Glutamatergic neuron (in vitro differentiated cells): ENCODE data around the gene KRT78. TPM values are rescaled to one million over a fixed set of nuclear protein-coding genes. Genes with fewer than 3 reads are reported as not detected.
A peak's percentile ranks its signal among the peaks of the same experiment; 100 is the strongest.

ENCODE experiments used
- DNase-seq: peaks from one replicate; pipeline ENCODE4 v3.0.0; 2022
- H3K27ac Mint-ChIP-seq: one replicate; pipeline ENCODE4 v1.8.0; 2020; ENCODE audit warnings: mild to moderate bottlenecking, mixed read lengths, inconsistent platforms; ENCODE audit not compliant: unreplicated experiment
- H3K27me3 Mint-ChIP-seq: one replicate; pipeline ENCODE4 v1.8.0; 2020; ENCODE audit warnings: mild to moderate bottlenecking, moderate library complexity, mixed read lengths, inconsistent platforms; ENCODE audit not compliant: unreplicated experiment
- H3K36me3 Mint-ChIP-seq: one replicate; pipeline ENCODE4 v1.8.0; 2020; ENCODE audit warnings: mild to moderate bottlenecking, mixed read lengths, inconsistent platforms; ENCODE audit not compliant: unreplicated experiment
- H3K4me1 Mint-ChIP-seq: one replicate; pipeline ENCODE4 v1.8.0; 2020; ENCODE audit warnings: mild to moderate bottlenecking, low read depth, mixed read lengths, inconsistent platforms; ENCODE audit not compliant: unreplicated experiment
- H3K4me3 Mint-ChIP-seq: one replicate; pipeline ENCODE4 v1.8.0; 2020; ENCODE audit warnings: mild to moderate bottlenecking, mixed read lengths, inconsistent platforms; ENCODE audit not compliant: unreplicated experiment
- H3K9me3 Mint-ChIP-seq: one replicate; pipeline ENCODE4 v1.8.0; 2020; ENCODE audit warnings: mild to moderate bottlenecking, moderate library complexity, mixed read lengths, inconsistent platforms; ENCODE audit not compliant: unreplicated experiment
- CTCF ChIP-seq: fragments of 200-600 bp; sonication (generic); IDR thresholded peaks from one replicate; pipeline ENCODE4 v1.5.0; 2021; ENCODE audit not compliant: partially characterized antibody, unreplicated experiment
- total RNA-seq: library from RNA; stranded (reverse); fragmentation: NEBNext Ultra II Directional; extraction: Animal tissue kit (Norgen Biotek cat#: 25700); gene quantifications from one replicate; pipeline ENCODE4 v1.2.1, GENCODE V29; 2021; ENCODE audit not compliant: unreplicated experiment

KRT78 gene
- total RNA-seq, 1 donor from 2014 or later = not detected

DNA sequence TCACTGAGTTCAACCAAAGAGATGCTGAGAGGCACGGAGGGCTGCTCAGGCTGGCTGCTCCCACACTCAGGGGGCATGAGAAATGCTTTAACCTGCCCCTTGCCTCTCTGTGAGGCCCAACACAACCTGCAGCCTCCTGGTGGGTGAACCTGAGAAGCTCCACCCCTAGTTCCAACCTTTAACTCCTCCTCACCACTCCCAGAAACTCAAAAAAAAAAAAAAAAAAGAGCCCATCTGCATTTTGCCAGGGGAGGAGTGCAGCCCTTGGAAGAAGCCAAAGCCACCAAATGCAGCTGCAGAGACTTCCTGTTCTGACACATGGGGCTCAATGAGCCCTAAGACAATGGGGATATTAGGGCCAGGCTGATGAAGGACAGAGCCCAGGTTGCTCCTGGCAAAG is 43.8 kb downstream of the KRT78 start:
- Mint-ChIP-seq H3K4me3 (no peak overlapping the region), H3K27me3 (peaks cover 7% of the 10 kb centered on the region), H3K36me3 (no peaks in the 10 kb centered on the region), H3K9me3 (peaks cover 3% of the 10 kb centered on the region), H3K27ac (no peak overlapping the region), H3K4me1 (peaks cover 2% of the 10 kb centered on the region)
- DNase-seq = no peak
- TF ChIP-seq CTCF = no peak

DNA sequence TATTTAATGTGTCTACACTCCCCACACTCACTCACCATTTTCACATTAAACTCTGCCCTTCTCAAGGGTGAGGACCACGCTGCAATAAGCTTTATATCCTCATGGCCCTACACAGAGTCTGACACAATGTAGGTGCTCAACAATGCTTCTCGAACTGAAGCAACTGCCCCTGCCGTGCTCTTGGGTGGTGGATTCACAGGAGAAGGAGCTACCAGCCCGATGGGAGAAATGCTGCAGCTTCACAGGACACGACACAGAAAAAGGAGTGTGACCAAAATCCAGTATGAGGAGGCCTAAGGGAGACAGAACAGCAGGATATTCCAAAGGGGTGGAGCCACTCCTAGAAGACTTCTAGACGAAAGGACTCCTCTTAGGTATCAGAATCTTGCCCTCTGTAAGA is 46.4 kb downstream of the KRT78 start:
- Mint-ChIP-seq H3K4me1 (peaks cover 2% of the 10 kb centered on the region), H3K27ac (no peak overlapping the region), H3K9me3 (peaks cover 3% of the 10 kb centered on the region), H3K27me3 (peaks cover 4% of the 10 kb centered on the region), H3K4me3 (peak overlapping the region; percentile 28), H3K36me3 (no peaks in the 10 kb centered on the region)
- no peak for TF ChIP-seq CTCF
- no peak for DNase-seq

DNA sequence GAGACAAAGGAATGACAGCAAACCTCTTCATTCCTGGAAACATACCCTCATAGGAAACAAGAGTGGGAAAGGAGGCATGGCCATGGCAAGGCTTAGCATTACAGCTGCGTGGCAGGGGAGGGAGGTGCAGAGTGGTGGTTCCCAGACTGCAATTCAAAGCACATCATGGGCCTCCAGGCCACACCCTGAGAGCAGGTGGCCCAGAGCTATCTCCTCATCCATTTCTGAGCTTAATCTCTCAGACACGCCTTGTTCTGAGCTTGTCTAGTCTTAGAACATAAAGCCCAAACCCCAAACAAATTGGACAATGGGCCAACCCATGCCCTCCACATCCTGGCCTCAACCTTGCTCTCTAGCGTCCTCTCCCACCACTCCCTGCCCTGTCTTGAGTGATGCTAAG is 47.0 kb downstream of the KRT78 start:
- Mint-ChIP-seq H3K27ac (no peak overlapping the region), H3K9me3 (peaks cover 3% of the 10 kb centered on the region), H3K4me1 (peaks cover 2% of the 10 kb centered on the region), H3K4me3 (no peak overlapping the region), H3K36me3 (no peaks in the 10 kb centered on the region), H3K27me3 (peaks cover 4% of the 10 kb centered on the region)
- no peak for DNase-seq
- no peak for TF ChIP-seq CTCF

GRCh38 chr12:52800259-52800917 is 48.4 kb downstream of the KRT78 start:
- no peak overlapping the region for H3K4me3 Mint-ChIP-seq
- H3K36me3 Mint-ChIP-seq = no peaks in the 10 kb centered on the region
- no peak for DNase-seq
- TF ChIP-seq CTCF = no peak
- H3K27me3 Mint-ChIP-seq = peaks cover 2% of the 10 kb centered on the region
- no peak overlapping the region for H3K27ac Mint-ChIP-seq
- peaks cover 3% of the 10 kb centered on the region for H3K9me3 Mint-ChIP-seq
- H3K4me1 Mint-ChIP-seq = peaks cover 2% of the 10 kb centered on the region

DNA sequence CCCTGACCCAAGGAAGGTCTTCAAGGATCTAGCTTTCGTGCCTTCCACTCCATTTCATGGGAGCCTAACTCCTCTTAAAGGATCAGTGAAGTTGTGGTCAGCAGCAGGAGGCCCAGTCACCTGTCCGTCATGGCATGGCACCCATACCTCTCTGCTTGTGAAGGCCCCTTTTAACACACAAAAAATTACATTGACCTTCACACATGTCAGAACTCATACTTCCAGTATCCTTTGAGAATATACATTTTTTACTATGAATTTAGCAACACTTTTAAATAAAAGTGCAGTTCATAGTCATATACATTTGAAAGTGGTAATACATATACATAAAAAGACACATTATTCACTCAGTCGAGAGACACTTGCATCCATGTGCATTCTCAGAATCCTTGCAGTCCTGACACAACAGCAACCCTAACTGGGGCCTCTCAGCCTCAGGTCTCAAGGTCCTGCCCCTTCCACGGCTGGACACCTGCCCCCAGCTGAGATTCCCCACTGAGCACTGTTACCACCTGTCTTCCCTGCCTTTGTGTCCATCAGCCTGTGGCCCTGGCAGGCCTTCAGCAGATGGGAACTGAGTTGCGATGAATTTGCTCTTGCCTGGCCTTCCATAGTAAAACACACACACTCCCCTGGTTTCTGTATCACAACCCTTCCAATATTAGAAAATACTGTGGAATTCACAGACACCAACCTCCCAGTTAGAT is 49.1 kb downstream of the KRT78 start:
- H3K4me1 Mint-ChIP-seq = peaks cover 2% of the 10 kb centered on the region
- no peak overlapping the region for H3K27ac Mint-ChIP-seq
- peaks cover 2% of the 10 kb centered on the region for H3K9me3 Mint-ChIP-seq
- H3K36me3 Mint-ChIP-seq = no peaks in the 10 kb centered on the region
- H3K4me3 Mint-ChIP-seq = no peak overlapping the region
- no peak for TF ChIP-seq CTCF
- H3K27me3 Mint-ChIP-seq = peaks cover 2% of the 10 kb centered on the region
- DNase-seq = no peak
